GM13977 (cell line): ENCODE data around the gene RGS16.

Experiments used
- DNase-seq: peaks from one replicate; pipeline ENCODE4 v3.0.0; 2012; ENCODE audit warnings: low spot score
- in situ Hi-C: fragments of 300-500 bp; cut with MboI; formaldehyde crosslinking; loops from one replicate; pipeline ENCODE4 v1.12.0; 2022; ENCODE audit warnings: low sequenced_read_pairs, low pct_unique_long_range_greater_than_20kb, mixed read lengths, inconsistent platforms; ENCODE audit not compliant: unreplicated experiment
- TF ChIP-seq, protein P1 (sequence below): IDR thresholded peaks from 2 replicates; pipeline ENCODE4 v1.5.1; 2012; ENCODE audit warnings: mild to moderate bottlenecking, control low read depth; ENCODE audit not compliant: insufficient read depth; ENCODE audit errors: extremely low read depth, missing control alignments

RGS16 gene

DNA sequence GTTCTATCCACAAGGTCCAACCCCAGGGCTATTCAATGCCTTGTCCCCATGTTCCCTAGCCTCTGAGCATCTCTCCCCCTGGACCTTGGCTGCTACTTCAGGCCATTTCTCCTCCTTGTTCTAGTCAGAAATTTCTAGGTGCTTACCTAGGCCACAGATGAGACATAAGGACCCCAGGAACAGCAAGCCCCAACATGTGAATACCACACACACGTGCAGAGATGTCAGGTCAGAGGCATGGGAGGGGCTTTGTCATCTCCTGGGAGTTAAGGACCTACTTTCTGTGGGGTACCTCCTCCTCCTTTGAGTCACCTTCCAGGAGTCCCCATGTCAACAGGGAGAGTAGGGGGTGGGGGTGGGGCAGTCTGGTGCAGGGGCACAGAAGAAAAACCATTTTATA is 7.1 kb upstream of the RGS16 start:
- TF ChIP-seq, protein P1, sequence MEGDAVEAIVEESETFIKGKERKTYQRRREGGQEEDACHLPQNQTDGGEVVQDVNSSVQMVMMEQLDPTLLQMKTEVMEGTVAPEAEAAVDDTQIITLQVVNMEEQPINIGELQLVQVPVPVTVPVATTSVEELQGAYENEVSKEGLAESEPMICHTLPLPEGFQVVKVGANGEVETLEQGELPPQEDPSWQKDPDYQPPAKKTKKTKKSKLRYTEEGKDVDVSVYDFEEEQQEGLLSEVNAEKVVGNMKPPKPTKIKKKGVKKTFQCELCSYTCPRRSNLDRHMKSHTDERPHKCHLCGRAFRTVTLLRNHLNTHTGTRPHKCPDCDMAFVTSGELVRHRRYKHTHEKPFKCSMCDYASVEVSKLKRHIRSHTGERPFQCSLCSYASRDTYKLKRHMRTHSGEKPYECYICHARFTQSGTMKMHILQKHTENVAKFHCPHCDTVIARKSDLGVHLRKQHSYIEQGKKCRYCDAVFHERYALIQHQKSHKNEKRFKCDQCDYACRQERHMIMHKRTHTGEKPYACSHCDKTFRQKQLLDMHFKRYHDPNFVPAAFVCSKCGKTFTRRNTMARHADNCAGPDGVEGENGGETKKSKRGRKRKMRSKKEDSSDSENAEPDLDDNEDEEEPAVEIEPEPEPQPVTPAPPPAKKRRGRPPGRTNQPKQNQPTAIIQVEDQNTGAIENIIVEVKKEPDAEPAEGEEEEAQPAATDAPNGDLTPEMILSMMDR = no peak
- no peak for DNase-seq
- in situ Hi-C loops = no loop called here

DNA sequence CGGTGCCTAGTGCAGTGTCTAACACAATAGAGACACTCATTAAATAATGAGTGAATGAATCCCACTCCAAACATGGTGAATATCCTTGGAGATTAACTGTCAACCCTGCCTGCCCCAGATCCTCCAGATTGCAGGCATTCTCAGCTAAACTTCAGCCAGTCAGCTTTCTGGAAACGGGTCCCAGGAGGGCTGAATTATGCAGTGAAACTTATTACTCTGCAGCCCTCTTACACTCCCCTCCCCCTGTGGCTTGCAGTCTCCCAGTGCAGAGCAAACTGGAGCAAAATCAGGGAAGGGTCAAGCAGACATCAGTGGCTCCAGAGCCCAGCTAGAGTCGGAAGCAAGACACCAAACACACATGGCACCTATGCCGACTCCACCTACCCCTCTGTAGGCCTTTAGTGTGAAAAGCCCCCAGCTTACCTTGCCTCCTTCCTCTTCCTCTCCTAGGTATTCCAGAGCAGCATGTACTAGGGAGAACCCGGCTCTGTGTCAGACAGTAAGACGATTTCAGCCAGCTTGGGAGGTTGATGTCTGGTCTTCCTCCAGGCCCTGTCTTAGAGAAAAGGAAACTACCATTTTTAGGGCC is 6.5 kb upstream of the RGS16 start:
- no peak for DNase-seq
- TF ChIP-seq, protein P1 = no peak
- in situ Hi-C loops = no loop called here

DNA sequence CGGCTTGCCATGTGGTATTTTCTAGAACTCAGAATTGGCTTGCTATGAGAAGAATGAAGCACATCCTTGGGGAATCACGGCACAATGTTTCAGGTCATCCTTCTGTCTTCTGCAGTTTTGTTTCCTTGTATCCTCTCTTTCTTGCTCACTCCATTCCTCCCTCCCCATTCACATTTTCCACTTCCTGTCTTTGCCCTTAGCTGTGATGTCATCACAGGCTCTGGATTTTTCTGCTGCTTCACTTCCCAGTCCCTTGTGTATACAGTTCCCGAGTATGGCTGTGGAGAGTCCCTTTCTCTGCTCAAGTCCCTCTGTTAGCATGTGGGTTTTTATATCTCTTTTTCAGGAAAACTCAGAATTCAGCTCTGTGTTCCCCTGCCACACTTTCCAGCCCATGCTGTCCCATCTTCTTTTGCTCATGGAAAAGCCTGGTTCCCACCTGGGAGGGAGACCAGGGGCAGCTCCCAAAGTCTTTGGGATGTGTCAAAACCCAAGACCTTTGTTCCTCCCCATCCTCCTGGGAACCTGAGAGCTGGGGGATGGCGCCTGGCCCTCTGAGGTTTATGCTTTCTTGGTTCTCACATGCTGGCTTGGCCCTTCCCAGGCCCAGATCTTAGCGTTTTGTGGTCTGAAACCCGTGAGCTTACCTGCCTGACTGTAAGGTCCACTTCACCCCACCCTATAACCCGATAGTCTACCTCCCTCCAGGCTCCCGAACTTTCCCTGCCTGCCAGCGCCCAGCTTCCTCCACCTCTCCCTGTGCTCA is 4.8 kb upstream of the RGS16 start:
- no peak for DNase-seq
- in situ Hi-C loops = no loop called here
- TF ChIP-seq, protein P1 = no peak

DNA sequence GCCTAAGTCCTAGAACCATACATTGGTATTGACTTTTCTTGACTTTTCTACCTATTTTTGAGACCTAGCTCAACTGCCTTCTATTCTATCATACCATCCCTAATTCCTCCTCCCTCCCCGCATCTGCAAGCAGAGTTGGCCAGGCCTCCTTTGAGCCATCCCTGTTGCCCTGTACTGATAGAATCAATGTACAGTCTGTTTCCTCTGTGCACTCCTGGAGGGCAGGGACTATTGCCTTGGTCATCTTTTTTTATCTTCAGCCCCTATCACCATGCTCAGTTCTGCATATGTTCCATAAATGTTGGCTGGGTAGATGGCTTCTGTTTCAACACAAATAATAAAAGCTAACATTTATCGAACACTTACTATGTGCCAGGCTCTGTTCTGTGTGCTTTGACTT is 4.0 kb upstream of the RGS16 start:
- DNase-seq = no peak
- TF ChIP-seq, protein P1 = no peak
- in situ Hi-C loops = no loop called here

DNA sequence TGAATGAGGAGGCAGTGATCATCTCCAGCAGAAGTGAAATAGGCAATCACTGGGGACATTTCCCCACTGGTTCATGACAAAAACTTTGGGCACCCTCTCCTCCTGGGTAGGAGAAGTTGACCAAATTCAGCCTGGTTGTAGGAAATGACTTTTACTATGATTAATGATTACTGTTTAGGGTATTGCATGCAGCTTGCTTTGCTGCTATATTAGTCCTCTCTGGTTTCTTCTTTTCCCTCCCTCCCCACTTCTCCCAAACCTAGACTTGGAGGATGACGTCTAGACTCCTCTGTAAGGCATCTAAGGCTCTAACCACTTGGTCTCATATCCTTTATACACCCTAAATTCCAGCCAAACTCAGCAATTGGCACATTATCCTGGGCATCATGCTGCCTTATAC is 3.4 kb upstream of the RGS16 start:
- TF ChIP-seq, protein P1 = no peak
- DNase-seq = no peak
- in situ Hi-C loops = no loop called here

DNA sequence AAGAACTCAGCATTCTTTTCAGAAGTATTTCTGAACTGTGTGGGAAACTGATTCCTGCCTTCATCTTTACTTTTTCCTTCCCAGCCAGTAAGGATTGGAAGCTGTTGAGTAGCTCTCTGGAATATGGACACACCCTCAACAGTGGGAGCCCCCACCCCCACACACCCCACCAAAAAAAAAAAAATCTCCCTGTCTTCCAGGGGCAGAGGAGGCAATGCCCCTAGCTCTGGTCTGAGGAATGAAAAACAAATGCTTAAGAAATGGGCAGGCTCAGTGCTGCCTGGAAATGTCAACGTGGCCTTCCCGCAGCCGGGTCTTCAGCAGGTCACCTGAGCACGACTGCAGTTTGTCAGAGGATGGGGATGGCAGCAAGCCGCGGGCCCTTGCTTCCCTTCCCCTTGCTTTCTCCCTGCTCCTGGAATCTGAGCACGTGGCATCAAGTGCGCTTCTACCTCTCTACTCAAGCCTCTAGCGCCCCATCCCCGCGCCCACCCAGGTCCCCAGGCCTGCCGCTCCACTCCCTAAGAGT is 479 bp downstream of the RGS16 start:
- in situ Hi-C loops = no loop called here
- TF ChIP-seq, protein P1 = no peak
- DNase-seq = no peak
